WTC11 (cell line): ENCODE results near the gene ANKMY1.

Experiments
- CTCF ChIP-seq: fragments of 200-600 bp; IDR thresholded peaks from 2 replicates; pipeline ENCODE4 v1.8.0; 2022; ENCODE audit warnings: antibody characterized with exemption
- FOXJ3 ChIP-seq: sonication (generic); formaldehyde crosslinking; IDR thresholded peaks from 2 replicates; pipeline ENCODE4 v1.9.0; 2021; ENCODE audit warnings: missing genetic modification reagents, mild to moderate bottlenecking, borderline replicate concordance
- MAX ChIP-seq: sonication (generic); formaldehyde crosslinking; IDR thresholded peaks from 2 replicates; pipeline ENCODE4 v1.8.0; 2022; ENCODE audit warnings: mild to moderate bottlenecking, missing genetic modification reagents
- MYBL2 ChIP-seq: sonication (generic); formaldehyde crosslinking; IDR thresholded peaks from 2 replicates; pipeline ENCODE4 v1.8.1; 2023; ENCODE audit warnings: mild to moderate bottlenecking, moderate library complexity, missing genetic modification reagents

GRCh38 chr2:240604291-240604938 lies 46.6 kb upstream of the ANKMY1 start:
- TF ChIP-seq CTCF (0 out of 2 replicates have a peak, but pooled peaks have one; percentile 23), MAX (CRISPR knock-in tag) (no peak), FOXJ3 (CRISPR knock-in tag) (no peak), MYBL2 (CRISPR knock-in tag) (no peak)
